GM23338 (cell line): ENCODE measurements around the gene TMEM62.

Experiments used
- CREB1 ChIP-seq: fragments of 250-450 bp; sonication (Bioruptor Pico); IDR thresholded peaks from 2 replicates; pipeline ENCODE4 v1.5.0; 2020; ENCODE audit warnings: low read depth, mild to moderate bottlenecking, moderate library complexity
- EZH2 ChIP-seq: fragments of 200-600 bp; sonication (generic); IDR thresholded peaks from one replicate; pipeline ENCODE4 v1.8.0; 2017; ENCODE audit warnings: antibody characterized with exemption, mild to moderate bottlenecking, low read depth; ENCODE audit not compliant: unreplicated experiment
- EZH2phosphoT487 ChIP-seq: fragments of 200-600 bp; sonication (generic); IDR thresholded peaks from one replicate; pipeline ENCODE4 v1.8.1; 2018; ENCODE audit warnings: antibody characterized with exemption; ENCODE audit not compliant: unreplicated experiment
- NANOG ChIP-seq: IDR thresholded peaks from 2 replicates; pipeline ENCODE4 v1.6.1; 2016; ENCODE audit warnings: antibody characterized with exemption, borderline replicate concordance
- POLR2AphosphoS5 ChIP-seq: IDR thresholded peaks from 2 replicates; pipeline ENCODE4 v1.6.1; 2016; ENCODE audit warnings: antibody characterized with exemption, low read depth
- TF ChIP-seq, protein P1 (sequence below): IDR thresholded peaks from one replicate; pipeline ENCODE4 v1.6.1; 2018; ENCODE audit warnings: antibody characterized with exemption; ENCODE audit not compliant: unreplicated experiment
- TF ChIP-seq, protein P2 (sequence below), 2 experiments: fragments of 200-600 bp in 1 of 2; sonication (generic) in 1 of 2; conservative IDR thresholded peaks; 2 replicates each; pipeline versions ENCODE4 v1.5.1 to v1.6.1; 2016 to 2017; ENCODE audit warnings: antibody characterized with exemption in 2 of 2, low read depth in 2 of 2, mild to moderate bottlenecking in 2 of 2, moderate library complexity in 1 of 2

DNA sequence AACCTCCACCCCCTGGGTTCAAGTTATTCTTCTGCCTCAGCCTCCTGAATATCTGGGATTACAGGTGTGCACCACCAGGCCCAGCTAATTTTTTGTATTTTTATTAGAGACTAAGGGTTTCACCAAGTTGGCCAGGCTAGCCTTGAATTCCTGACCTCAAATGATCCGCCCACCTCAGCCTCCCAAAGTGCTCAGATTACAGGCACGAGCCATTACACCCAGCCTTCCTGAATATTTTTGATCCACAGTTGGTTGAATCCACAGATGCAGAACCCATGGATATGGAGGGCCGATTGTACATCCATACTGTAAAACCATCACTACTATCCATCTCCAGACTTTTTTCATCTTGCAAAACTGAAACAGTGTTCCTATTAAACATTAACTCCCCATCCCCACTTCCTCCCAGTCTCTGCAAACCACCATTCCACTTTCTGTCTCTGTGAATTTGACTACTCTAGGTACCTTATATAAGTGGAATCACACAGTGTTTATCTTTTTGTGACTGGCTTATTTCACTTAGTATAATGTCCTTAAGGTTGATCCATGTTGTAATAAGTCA is 8.2 kb upstream of the TMEM62 start:
- no peak for TF ChIP-seq POLR2AphosphoS5
- TF ChIP-seq, protein P1, sequence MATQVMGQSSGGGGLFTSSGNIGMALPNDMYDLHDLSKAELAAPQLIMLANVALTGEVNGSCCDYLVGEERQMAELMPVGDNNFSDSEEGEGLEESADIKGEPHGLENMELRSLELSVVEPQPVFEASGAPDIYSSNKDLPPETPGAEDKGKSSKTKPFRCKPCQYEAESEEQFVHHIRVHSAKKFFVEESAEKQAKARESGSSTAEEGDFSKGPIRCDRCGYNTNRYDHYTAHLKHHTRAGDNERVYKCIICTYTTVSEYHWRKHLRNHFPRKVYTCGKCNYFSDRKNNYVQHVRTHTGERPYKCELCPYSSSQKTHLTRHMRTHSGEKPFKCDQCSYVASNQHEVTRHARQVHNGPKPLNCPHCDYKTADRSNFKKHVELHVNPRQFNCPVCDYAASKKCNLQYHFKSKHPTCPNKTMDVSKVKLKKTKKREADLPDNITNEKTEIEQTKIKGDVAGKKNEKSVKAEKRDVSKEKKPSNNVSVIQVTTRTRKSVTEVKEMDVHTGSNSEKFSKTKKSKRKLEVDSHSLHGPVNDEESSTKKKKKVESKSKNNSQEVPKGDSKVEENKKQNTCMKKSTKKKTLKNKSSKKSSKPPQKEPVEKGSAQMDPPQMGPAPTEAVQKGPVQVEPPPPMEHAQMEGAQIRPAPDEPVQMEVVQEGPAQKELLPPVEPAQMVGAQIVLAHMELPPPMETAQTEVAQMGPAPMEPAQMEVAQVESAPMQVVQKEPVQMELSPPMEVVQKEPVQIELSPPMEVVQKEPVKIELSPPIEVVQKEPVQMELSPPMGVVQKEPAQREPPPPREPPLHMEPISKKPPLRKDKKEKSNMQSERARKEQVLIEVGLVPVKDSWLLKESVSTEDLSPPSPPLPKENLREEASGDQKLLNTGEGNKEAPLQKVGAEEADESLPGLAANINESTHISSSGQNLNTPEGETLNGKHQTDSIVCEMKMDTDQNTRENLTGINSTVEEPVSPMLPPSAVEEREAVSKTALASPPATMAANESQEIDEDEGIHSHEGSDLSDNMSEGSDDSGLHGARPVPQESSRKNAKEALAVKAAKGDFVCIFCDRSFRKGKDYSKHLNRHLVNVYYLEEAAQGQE: no peak
- TF ChIP-seq, protein P2, sequence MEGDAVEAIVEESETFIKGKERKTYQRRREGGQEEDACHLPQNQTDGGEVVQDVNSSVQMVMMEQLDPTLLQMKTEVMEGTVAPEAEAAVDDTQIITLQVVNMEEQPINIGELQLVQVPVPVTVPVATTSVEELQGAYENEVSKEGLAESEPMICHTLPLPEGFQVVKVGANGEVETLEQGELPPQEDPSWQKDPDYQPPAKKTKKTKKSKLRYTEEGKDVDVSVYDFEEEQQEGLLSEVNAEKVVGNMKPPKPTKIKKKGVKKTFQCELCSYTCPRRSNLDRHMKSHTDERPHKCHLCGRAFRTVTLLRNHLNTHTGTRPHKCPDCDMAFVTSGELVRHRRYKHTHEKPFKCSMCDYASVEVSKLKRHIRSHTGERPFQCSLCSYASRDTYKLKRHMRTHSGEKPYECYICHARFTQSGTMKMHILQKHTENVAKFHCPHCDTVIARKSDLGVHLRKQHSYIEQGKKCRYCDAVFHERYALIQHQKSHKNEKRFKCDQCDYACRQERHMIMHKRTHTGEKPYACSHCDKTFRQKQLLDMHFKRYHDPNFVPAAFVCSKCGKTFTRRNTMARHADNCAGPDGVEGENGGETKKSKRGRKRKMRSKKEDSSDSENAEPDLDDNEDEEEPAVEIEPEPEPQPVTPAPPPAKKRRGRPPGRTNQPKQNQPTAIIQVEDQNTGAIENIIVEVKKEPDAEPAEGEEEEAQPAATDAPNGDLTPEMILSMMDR (conservative IDR thresholded peaks at IDR 0.05; ENCODE audit: low read depth in 2 of 2): no peak
- no peak for TF ChIP-seq EZH2
- no peak for TF ChIP-seq EZH2phosphoT487
- TF ChIP-seq CREB1: no peak
- TF ChIP-seq NANOG: no peak
